HepG2 (cell line): ENCODE data around the gene PNLIPRP2. TPM values are rescaled to one million over a fixed set of nuclear protein-coding genes. Genes with fewer than 3 reads are reported as not detected.

Source experiments
- ATAC-seq: fragments of 200-7000 bp; cut with Tn5 transposase; 3 replicates; pipeline ENCODE4 v1.9.1; 2020; ENCODE audit warnings: mild to moderate bottlenecking, moderate library complexity
- BruUV-seq: library from RNA; stranded (reverse); fragments of 400-500 nt; replicated peaks from 2 replicates; lab custom pipeline; 2021; lab: Mats Ljungman, UMichigan
- CTCF ChIA-PET: fragments of 300-600 bp; formaldehyde crosslinking; extraction: SDS; loops from one replicate; lab custom pipeline; 2021; ENCODE audit warnings: low total read pairs, inconsistent platforms, low intra/inter-chr PET ratio; lab: Yijun Ruan, JAX
- POLR2A ChIA-PET: fragments of 350-600 bp; sonication (Branson Sonifier 250); formaldehyde crosslinking; loops from one replicate; lab custom pipeline; 2020; ENCODE audit warnings: antibody characterized with exemption, inconsistent platforms; lab: Yijun Ruan, JAX
- DNase-seq: peaks from one replicate; pipeline ENCODE4 v3.0.0-alpha.2; 2015; ENCODE audit warnings: low spot score
- FAIRE-seq: peaks from 3 replicates; lab custom pipeline; 2011; peaks lifted over from hg19 to GRCh38; lab: Jason Lieb, UNC
- H2AFZ ChIP-seq: one replicate; pipeline ENCODE4 v1.6.1; 2011; ENCODE audit warnings: low read length, inconsistent platforms
- H3K27ac ChIP-seq: fragments of 300-600 bp; 3 replicates; pipeline ENCODE4 v1.8.0; 2011; ENCODE audit warnings: mixed run types, mild to moderate bottlenecking, mixed read lengths, low read length, inconsistent platforms; ENCODE audit not compliant: insufficient read depth; ENCODE audit errors: extremely low read length
- H3K27me3 ChIP-seq, 2 experiments: fragments of 200-600 bp in 1 of 2; 2 replicates in 1 of 2; 3 replicates in 1 of 2; pipeline versions ENCODE4 v1.6.0 to v1.8.0; 2011; ENCODE audit warnings: low read length in 2 of 2, mild to moderate bottlenecking in 2 of 2, moderate library complexity in 2 of 2, inconsistent platforms in 1 of 2; ENCODE audit not compliant: insufficient read depth in 2 of 2, control insufficient read depth in 1 of 2
- H3K36me3 ChIP-seq, 2 experiments: fragments of 200-600 bp in 1 of 2; replicated peaks in 1 of 2; 2 replicates in 1 of 2; 3 replicates in 1 of 2; pipeline versions ENCODE4 v1.5.1 to v1.8.0; 2011; ENCODE audit warnings: low read length in 2 of 2, inconsistent platforms in 1 of 2; ENCODE audit not compliant: insufficient read depth in 2 of 2, control insufficient read depth in 1 of 2
- H3K4me1 ChIP-seq: 2 replicates; pipeline ENCODE4 v1.5.1; 2012; ENCODE audit warnings: low read length, inconsistent platforms; ENCODE audit not compliant: insufficient read depth
- H3K4me2 ChIP-seq: 2 replicates; pipeline ENCODE4 v1.6.0; 2011; ENCODE audit warnings: low read depth, low read length, inconsistent platforms
- H3K4me3 ChIP-seq, 3 experiments: fragments of 200-600 bp in 1 of 3; sonication (generic), shearing (Covaris generic) in 1 of 3; replicated peaks in 1 of 3; 2 replicates each; pipeline ENCODE4 v1.5.1; 2011 to 2016; ENCODE audit warnings: low read length in 3 of 3, inconsistent platforms in 2 of 3, low read depth in 2 of 3, mild to moderate bottlenecking in 2 of 3, control low read depth in 1 of 3, mixed read lengths in 1 of 3; ENCODE audit not compliant: insufficient read depth in 1 of 3
- H3K79me2 ChIP-seq: one replicate; pipeline ENCODE4 v1.6.1; 2011; ENCODE audit warnings: low read length, inconsistent platforms; ENCODE audit not compliant: insufficient read depth
- H3K9ac ChIP-seq: 2 replicates; pipeline ENCODE4 v1.6.0; 2011; ENCODE audit warnings: mild to moderate bottlenecking, low read depth, low read length, inconsistent platforms; ENCODE audit not compliant: insufficient read depth
- H3K9me3 ChIP-seq: 2 replicates; pipeline ENCODE4 v1.5.1; 2012; ENCODE audit warnings: mild to moderate bottlenecking, low read length
- H4K20me1 ChIP-seq: 2 replicates; pipeline ENCODE4 v1.6.0; 2011; ENCODE audit warnings: inconsistent platforms, mild to moderate bottlenecking, low read length, moderate library complexity; ENCODE audit not compliant: insufficient read depth
- ETV5 ChIP-seq: IDR thresholded peaks from 2 replicates; pipeline ENCODE4 v1.6.1; 2018; ENCODE audit warnings: missing biosample characterization, missing genetic modification reagents, inconsistent platforms, borderline replicate concordance
- HDAC2 ChIP-seq: sonication (generic); formaldehyde crosslinking; IDR thresholded peaks from 2 replicates; pipeline ENCODE4 v1.4.0; 2020; ENCODE audit warnings: missing genetic modification reagents
- KMT2A ChIP-seq: sonication (generic); formaldehyde crosslinking; IDR thresholded peaks from 2 replicates; pipeline ENCODE4 v1.4.0; 2020; ENCODE audit warnings: missing genetic modification reagents
- MED13 ChIP-seq: sonication (generic); formaldehyde crosslinking; IDR thresholded peaks from 2 replicates; pipeline ENCODE4 v1.5.0; 2020; ENCODE audit warnings: missing genetic modification reagents
- MNT ChIP-seq: fragments of 450-650 bp; IDR thresholded peaks from 2 replicates; pipeline ENCODE4 v1.6.1; 2016
- NFRKB ChIP-seq: fragments of 450-650 bp; IDR thresholded peaks from 2 replicates; pipeline ENCODE4 v1.6.1; 2017
- RARA ChIP-seq: IDR thresholded peaks from 2 replicates; pipeline ENCODE4 v1.6.1; 2016; ENCODE audit warnings: missing genetic modification reagents, missing compliant biosample characterization
- ZBTB1 ChIP-seq: sonication (generic); formaldehyde crosslinking; IDR thresholded peaks from 2 replicates; pipeline ENCODE4 v1.4.0; 2020; ENCODE audit warnings: missing genetic modification reagents, borderline replicate concordance
- ZNF280B ChIP-seq: sonication (generic); formaldehyde crosslinking; IDR thresholded peaks from 2 replicates; pipeline ENCODE4 v1.5.0; 2020; ENCODE audit warnings: missing genetic modification reagents, mild to moderate bottlenecking, borderline replicate concordance
- ZNF543 ChIP-seq: sonication (generic); formaldehyde crosslinking; IDR thresholded peaks from 2 replicates; pipeline ENCODE4 v1.4.0; 2020; ENCODE audit warnings: mild to moderate bottlenecking, missing genetic modification reagents
- WGBS: methylation state at CpG from one replicate; pipeline ENCODE4 v1.1.6; 2017; ENCODE audit warnings: low lambda C conversion rate; 5-methylcytosine and 5-hydroxymethylcytosine counted together
- in situ Hi-C: cut with HindIII; loops from 2 replicates; pipeline ENCODE4 v1.10.0; 2017; ENCODE audit warnings: low pct_unique_long_range_greater_than_20kb; ENCODE audit not compliant: extremely low pct_ligation_motif_present
- intact Hi-C: fragments of 100-400 bp; cut with micrococcal nuclease; formaldehyde crosslinking; loops from one replicate; pipeline ENCODE4 v1.10.0; 2022; ENCODE audit not compliant: unreplicated experiment
- polyA plus RNA-seq, 8 experiments: library from polyadenylated mRNA; depleted of rRNA in 3 of 8; stranded (reverse) in 7 of 8; unstranded in 1 of 8; fragments of >200 nt; fragmentation: Illumina TruSeq in 4 of 8; extraction: Trizol in 4 of 8; gene quantifications; 2 replicates each; pipeline versions ENCODE4 v1.2.1 to v1.2.3, GENCODE V29; 2011 to 2016; ENCODE audit warnings: low read depth in 4 of 8, missing spikeins in 1 of 8, mixed read lengths in 1 of 8; ENCODE audit not compliant: insufficient read depth in 1 of 8
- total RNA-seq, 5 experiments: library from RNA; depleted of rRNA; stranded (reverse); fragments of >200 nt; fragmentation: Illumina TruSeq; extraction: Trizol; gene quantifications; 2 replicates each; pipeline ENCODE4 v1.2.3, GENCODE V29; 2016; ENCODE audit warnings: low read depth in 1 of 5
- TF ChIP-seq, protein P1 (sequence below): sonication (generic); formaldehyde crosslinking; IDR thresholded peaks from 2 replicates; pipeline ENCODE4 v1.5.0; 2020; ENCODE audit warnings: mild to moderate bottlenecking, missing genetic modification reagents, moderate library complexity
- TF ChIP-seq, protein P2 (sequence below): sonication (generic); formaldehyde crosslinking; IDR thresholded peaks from 2 replicates; pipeline ENCODE4 v1.4.0; 2020; ENCODE audit warnings: missing genetic modification reagents
- TF ChIP-seq, protein P3 (sequence below): sonication (generic); formaldehyde crosslinking; IDR thresholded peaks from 2 replicates; pipeline ENCODE4 v1.4.0; 2020; ENCODE audit warnings: missing genetic modification reagents
- TF ChIP-seq, protein P4 (sequence below): sonication (generic); formaldehyde crosslinking; IDR thresholded peaks from 2 replicates; pipeline ENCODE4 v1.8.1; 2022; ENCODE audit warnings: mild to moderate bottlenecking, missing genetic modification reagents

PNLIPRP2 gene
- total and polyA plus RNA-seq, 2 of the 13 experiments (the other 11 are each of a cell fraction or from before 2014, with no cell fraction given): 0.21 to 0.97 TPM

- TF ChIP-seq ZNF280B (CRISPR knock-in tag): no peak
- no peak for TF ChIP-seq MED13 (CRISPR knock-in tag)
- TF ChIP-seq, protein P1, sequence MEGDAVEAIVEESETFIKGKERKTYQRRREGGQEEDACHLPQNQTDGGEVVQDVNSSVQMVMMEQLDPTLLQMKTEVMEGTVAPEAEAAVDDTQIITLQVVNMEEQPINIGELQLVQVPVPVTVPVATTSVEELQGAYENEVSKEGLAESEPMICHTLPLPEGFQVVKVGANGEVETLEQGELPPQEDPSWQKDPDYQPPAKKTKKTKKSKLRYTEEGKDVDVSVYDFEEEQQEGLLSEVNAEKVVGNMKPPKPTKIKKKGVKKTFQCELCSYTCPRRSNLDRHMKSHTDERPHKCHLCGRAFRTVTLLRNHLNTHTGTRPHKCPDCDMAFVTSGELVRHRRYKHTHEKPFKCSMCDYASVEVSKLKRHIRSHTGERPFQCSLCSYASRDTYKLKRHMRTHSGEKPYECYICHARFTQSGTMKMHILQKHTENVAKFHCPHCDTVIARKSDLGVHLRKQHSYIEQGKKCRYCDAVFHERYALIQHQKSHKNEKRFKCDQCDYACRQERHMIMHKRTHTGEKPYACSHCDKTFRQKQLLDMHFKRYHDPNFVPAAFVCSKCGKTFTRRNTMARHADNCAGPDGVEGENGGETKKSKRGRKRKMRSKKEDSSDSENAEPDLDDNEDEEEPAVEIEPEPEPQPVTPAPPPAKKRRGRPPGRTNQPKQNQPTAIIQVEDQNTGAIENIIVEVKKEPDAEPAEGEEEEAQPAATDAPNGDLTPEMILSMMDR (CRISPR knock-in tag): no peak
- TF ChIP-seq, protein P2, sequence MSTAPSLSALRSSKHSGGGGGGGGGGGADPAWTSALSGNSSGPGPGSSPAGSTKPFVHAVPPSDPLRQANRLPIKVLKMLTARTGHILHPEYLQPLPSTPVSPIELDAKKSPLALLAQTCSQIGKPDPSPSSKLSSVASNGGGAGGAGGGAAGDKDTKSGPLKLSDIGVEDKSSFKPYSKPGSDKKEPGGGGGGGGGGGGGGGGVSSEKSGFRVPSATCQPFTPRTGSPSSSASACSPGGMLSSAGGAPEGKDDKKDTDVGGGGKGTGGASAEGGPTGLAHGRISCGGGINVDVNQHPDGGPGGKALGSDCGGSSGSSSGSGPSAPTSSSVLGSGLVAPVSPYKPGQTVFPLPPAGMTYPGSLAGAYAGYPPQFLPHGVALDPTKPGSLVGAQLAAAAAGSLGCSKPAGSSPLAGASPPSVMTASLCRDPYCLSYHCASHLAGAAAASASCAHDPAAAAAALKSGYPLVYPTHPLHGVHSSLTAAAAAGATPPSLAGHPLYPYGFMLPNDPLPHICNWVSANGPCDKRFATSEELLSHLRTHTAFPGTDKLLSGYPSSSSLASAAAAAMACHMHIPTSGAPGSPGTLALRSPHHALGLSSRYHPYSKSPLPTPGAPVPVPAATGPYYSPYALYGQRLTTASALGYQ (CRISPR knock-in tag): no peak
Observed at GRCh38 chr10:116668018-116668417, 47.3 kb downstream of the PNLIPRP2 start (continued).

DNA sequence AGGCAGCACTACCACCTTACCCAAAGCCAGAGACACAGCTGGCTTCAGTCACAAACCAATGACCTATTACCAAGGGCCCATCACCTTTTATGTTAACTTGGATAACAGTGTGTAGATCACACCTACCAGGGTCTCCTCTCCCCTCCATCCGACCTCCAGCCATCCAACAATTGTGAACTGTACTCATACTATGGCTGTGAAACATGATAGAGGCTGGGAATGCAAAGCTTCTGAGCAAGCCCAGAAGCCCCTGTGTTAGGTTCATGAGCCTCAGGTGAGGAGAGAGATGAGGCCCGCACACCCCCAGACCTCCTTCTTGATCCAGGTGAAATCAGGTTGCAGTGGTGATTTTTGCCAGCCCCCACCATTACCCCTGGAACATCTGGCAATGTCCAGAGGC, 47.7 kb downstream of the PNLIPRP2 start:
- peaks cover 5% of the 10 kb centered on the region; the same call in 1 of the 2 replicates for H3K9me3 ChIP-seq
- in situ Hi-C loops: no loop called here
- ATAC-seq: no peak
- no peak overlapping the region for H3K4me3 ChIP-seq
- ChIA-PET POLR2A (no interaction called here), CTCF (no interaction called here)
- H3K36me3 ChIP-seq: no peaks in the 10 kb centered on the region
- no peaks in the 10 kb centered on the region for H3K27me3 ChIP-seq
- DNase-seq: no peak
- H4K20me1 ChIP-seq: no peaks in the 10 kb centered on the region
- peaks cover 3% of the 10 kb centered on the region for H3K79me2 ChIP-seq
- H3K27ac ChIP-seq: no peak overlapping the region
- no peak overlapping the region for H2AFZ ChIP-seq
- 71% methylated on average over 2 of the region's 2 CpGs for WGBS
- intact Hi-C loops: no loop called here
- peaks cover 48% of the 10 kb centered on the region for H3K4me1 ChIP-seq
- H3K9ac ChIP-seq: no peak overlapping the region
- no peak for FAIRE-seq
- H3K4me2 ChIP-seq: no peak overlapping the region
- BruUV-seq: no TSS peak
- no peak for TF ChIP-seq MNT
- no peak for TF ChIP-seq ZBTB1
- no peak for TF ChIP-seq HDAC2 (CRISPR knock-in tag)
- no peak for TF ChIP-seq NFRKB
- TF ChIP-seq, protein P3, sequence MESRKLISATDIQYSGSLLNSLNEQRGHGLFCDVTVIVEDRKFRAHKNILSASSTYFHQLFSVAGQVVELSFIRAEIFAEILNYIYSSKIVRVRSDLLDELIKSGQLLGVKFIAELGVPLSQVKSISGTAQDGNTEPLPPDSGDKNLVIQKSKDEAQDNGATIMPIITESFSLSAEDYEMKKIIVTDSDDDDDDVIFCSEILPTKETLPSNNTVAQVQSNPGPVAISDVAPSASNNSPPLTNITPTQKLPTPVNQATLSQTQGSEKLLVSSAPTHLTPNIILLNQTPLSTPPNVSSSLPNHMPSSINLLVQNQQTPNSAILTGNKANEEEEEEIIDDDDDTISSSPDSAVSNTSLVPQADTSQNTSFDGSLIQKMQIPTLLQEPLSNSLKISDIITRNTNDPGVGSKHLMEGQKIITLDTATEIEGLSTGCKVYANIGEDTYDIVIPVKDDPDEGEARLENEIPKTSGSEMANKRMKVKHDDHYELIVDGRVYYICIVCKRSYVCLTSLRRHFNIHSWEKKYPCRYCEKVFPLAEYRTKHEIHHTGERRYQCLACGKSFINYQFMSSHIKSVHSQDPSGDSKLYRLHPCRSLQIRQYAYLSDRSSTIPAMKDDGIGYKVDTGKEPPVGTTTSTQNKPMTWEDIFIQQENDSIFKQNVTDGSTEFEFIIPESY: no peak
- TF ChIP-seq KMT2A: no peak
- TF ChIP-seq, protein P4, sequence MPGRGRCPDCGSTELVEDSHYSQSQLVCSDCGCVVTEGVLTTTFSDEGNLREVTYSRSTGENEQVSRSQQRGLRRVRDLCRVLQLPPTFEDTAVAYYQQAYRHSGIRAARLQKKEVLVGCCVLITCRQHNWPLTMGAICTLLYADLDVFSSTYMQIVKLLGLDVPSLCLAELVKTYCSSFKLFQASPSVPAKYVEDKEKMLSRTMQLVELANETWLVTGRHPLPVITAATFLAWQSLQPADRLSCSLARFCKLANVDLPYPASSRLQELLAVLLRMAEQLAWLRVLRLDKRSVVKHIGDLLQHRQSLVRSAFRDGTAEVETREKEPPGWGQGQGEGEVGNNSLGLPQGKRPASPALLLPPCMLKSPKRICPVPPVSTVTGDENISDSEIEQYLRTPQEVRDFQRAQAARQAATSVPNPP (CRISPR knock-in tag): no peak
- TF ChIP-seq ZNF543 (CRISPR knock-in tag): no peak
- TF ChIP-seq RARA (CRISPR knock-in tag): no peak
- no peak for TF ChIP-seq ETV5 (CRISPR knock-in tag)
